Measurements from ENCODE around the gene LHFPL2.

Gene LHFPL2

DNA sequence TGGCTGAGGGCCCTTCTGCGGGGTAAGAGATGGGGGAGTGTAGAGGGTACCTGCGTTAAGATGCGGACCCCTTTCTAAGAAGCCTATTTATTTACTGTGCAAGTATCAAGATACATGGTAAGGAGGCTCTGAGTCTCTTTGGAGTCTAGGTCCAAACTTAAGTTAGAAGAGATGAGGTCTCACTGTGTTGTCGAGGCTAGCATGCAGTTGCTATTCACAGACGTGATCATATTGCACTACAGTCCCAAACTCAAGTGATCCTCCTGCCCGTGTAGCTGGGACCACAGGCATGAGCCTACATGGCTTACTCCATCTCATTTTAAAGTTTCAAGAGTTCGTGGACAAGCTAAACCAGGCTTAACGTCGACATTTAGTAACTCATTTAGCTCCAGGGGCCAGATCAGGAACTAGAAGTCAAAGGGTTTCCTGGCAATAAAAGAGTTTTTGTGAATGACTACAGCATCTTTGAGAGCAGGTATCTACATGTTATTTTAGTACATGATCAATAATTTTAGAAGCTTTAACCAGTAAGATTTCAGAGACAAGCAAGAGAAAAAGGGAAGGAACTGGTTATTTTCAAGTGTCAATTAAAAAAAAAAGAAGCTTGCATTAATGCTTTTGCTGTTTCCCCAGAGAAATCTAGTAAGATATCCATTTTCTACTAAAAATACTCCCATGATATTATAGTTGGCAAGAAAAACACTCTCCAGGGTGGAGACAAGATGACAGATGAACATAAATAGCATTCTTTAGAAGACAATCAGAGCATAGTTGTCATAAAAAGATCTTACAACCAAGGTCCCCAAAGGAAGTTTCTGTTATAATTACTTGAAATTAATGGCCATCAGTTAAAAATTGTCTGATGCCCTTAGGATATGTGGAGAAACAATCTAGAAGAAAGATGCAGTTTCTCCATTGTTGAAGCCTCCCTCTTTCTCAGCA is 146.9 kb downstream of the LHFPL2 start:
- H3K4me1 ChIP-seq (ENCODE audit: control insufficient read depth, low read length) = peaks cover 19% of the 10 kb centered on the region

DNA sequence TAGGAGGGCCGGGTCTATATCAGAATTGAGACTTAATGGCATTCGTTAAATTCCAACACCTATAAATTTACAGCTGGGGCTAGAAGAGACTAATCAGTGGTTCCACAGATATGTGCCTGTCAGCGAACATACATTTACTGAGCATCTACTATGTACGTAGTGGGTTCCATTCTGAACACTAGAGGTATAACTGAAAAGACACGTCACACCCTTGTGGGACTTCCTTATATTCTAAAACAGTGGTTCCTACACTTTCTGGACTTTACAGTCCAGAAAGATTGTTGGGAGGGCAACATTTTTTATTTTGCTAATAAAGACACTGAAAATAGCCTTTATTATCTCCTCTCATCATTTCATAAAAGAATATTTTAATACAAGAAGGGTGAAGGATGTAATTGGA is 147.7 kb downstream of the LHFPL2 start:
- no peak overlapping the region for H3K27ac ChIP-seq (ENCODE audit: low read depth, low read length)
- no peaks in the 10 kb centered on the region for H3K9me2 ChIP-seq (replicated peaks; ENCODE audit: control insufficient read depth, low read length)
- TF ChIP-seq EZH2phosphoT487 (IDR thresholded peaks at IDR 0.05; ENCODE audit: borderline replicate concordance, low read length) (no peak), CTCF (IDR thresholded peaks at IDR 0.05; ENCODE audit: low read depth, low read length, poor library complexity, severe bottlenecking) (no peak)
- H3K4me1 ChIP-seq (ENCODE audit: control insufficient read depth, low read length) = peaks cover 22% of the 10 kb centered on the region
- no peak overlapping the region for H3K4me3 ChIP-seq (ENCODE audit: low read length)
- no peaks in the 10 kb centered on the region for H3F3A ChIP-seq (ENCODE audit: control insufficient read depth, insufficient read depth)
- no peaks in the 10 kb centered on the region for H3K79me2 ChIP-seq (ENCODE audit: control insufficient read depth, low read length)
- H3K4me2 ChIP-seq (ENCODE audit: low read length) = no peak overlapping the region
- no peaks in the 10 kb centered on the region for H3K9me3 ChIP-seq (ENCODE audit: control insufficient read depth, insufficient read depth, low read length)
- no peaks in the 10 kb centered on the region for H4K20me1 ChIP-seq (ENCODE audit: control insufficient read depth, insufficient read depth, low read depth, low read length)
- H3K36me3 ChIP-seq (ENCODE audit: control insufficient read depth, low read length) = no peaks in the 10 kb centered on the region
- H3K27me3 ChIP-seq (ENCODE audit: control insufficient read depth, low read length) = no peaks in the 10 kb centered on the region

More for the DNA sequence above, 146.9 kb downstream of the LHFPL2 start:
- Histone ChIP-seq H3K4me2 (ENCODE audit: low read length) (no peak overlapping the region), H3K79me2 (ENCODE audit: control insufficient read depth, low read length) (no peaks in the 10 kb centered on the region), H3K27ac (ENCODE audit: low read depth, low read length) (no peak overlapping the region), H3F3A (ENCODE audit: control insufficient read depth, insufficient read depth) (no peaks in the 10 kb centered on the region), H3K4me3 (ENCODE audit: low read length) (no peak overlapping the region), H3K36me3 (ENCODE audit: control insufficient read depth, low read length) (no peaks in the 10 kb centered on the region), H3K27me3 (ENCODE audit: control insufficient read depth, low read length) (no peaks in the 10 kb centered on the region), H3K9me2 (replicated peaks; ENCODE audit: control insufficient read depth, low read length) (no peaks in the 10 kb centered on the region), H4K20me1 (ENCODE audit: control insufficient read depth, insufficient read depth, low read depth, low read length) (no peaks in the 10 kb centered on the region), H3K9me3 (ENCODE audit: control insufficient read depth, insufficient read depth, low read length) (no peaks in the 10 kb centered on the region)
- TF ChIP-seq CTCF (IDR thresholded peaks at IDR 0.05; ENCODE audit: low read depth, low read length, poor library complexity, severe bottlenecking) (no peak), EZH2phosphoT487 (IDR thresholded peaks at IDR 0.05; ENCODE audit: borderline replicate concordance, low read length) (no peak)

GRCh38 chr5:78500028-78500427 is 148.5 kb downstream of the LHFPL2 start:
- Histone ChIP-seq H3K9me3 (ENCODE audit: control insufficient read depth, insufficient read depth, low read length) (no peaks in the 10 kb centered on the region), H3F3A (ENCODE audit: control insufficient read depth, insufficient read depth) (no peaks in the 10 kb centered on the region), H3K27ac (ENCODE audit: low read depth, low read length) (no peak overlapping the region), H3K9me2 (replicated peaks; ENCODE audit: control insufficient read depth, low read length) (no peaks in the 10 kb centered on the region), H4K20me1 (ENCODE audit: control insufficient read depth, insufficient read depth, low read depth, low read length) (no peaks in the 10 kb centered on the region), H3K79me2 (ENCODE audit: control insufficient read depth, low read length) (no peaks in the 10 kb centered on the region), H3K4me1 (ENCODE audit: control insufficient read depth, low read length) (peaks cover 25% of the 10 kb centered on the region), H3K27me3 (ENCODE audit: control insufficient read depth, low read length) (no peaks in the 10 kb centered on the region), H3K36me3 (ENCODE audit: control insufficient read depth, low read length) (no peaks in the 10 kb centered on the region), H3K4me3 (ENCODE audit: low read length) (no peak overlapping the region), H3K4me2 (ENCODE audit: low read length) (no peak overlapping the region)
- TF ChIP-seq CTCF (IDR thresholded peaks at IDR 0.05; ENCODE audit: low read depth, low read length, poor library complexity, severe bottlenecking) (no peak), EZH2phosphoT487 (IDR thresholded peaks at IDR 0.05; ENCODE audit: borderline replicate concordance, low read length) (no peak)
